HEK293 (cell line): ENCODE results near the gene SLC12A3.

Experiments
- ZFP3 ChIP-seq: fragments of 450-650 bp; formaldehyde crosslinking; IDR thresholded peaks from 2 replicates; pipeline ENCODE4 v1.5.1; 2016; ENCODE audit warnings: low read depth, missing biosample characterization, missing genetic modification characterization
- ZFP37 ChIP-seq: fragments of 450-650 bp; formaldehyde crosslinking; IDR thresholded peaks from 2 replicates; pipeline ENCODE4 v1.5.1; 2016; ENCODE audit warnings: missing biosample characterization, missing genetic modification characterization
- ZNF670 ChIP-seq: fragments of 450-650 bp; formaldehyde crosslinking; IDR thresholded peaks from 2 replicates; pipeline ENCODE4 v1.5.1; 2016; ENCODE audit warnings: missing biosample characterization, missing genetic modification characterization, low read depth
- TF ChIP-seq, protein P1 (sequence below): fragments of 450-650 bp; formaldehyde crosslinking; IDR thresholded peaks from 2 replicates; pipeline ENCODE4 v1.5.1; 2016; ENCODE audit warnings: missing biosample characterization, missing genetic modification characterization, borderline replicate concordance
- TF ChIP-seq, protein P2 (sequence below): fragments of 450-650 bp; formaldehyde crosslinking; IDR thresholded peaks from 2 replicates; pipeline ENCODE4 v1.5.1; 2016; ENCODE audit warnings: missing biosample characterization, missing genetic modification characterization
- TF ChIP-seq, protein P3 (sequence below): fragments of 450-650 bp; formaldehyde crosslinking; IDR thresholded peaks from 2 replicates; pipeline ENCODE4 v1.5.1; 2016; ENCODE audit warnings: missing biosample characterization, missing genetic modification characterization
- TF ChIP-seq, protein P4 (sequence below): fragments of 450-650 bp; formaldehyde crosslinking; IDR thresholded peaks from 2 replicates; pipeline ENCODE4; 2016; ENCODE audit warnings: missing biosample characterization, missing genetic modification characterization
- TF ChIP-seq, protein P5 (sequence below): fragments of 450-650 bp; formaldehyde crosslinking; IDR thresholded peaks from 2 replicates; pipeline ENCODE4 v1.5.1; 2016; ENCODE audit warnings: missing biosample characterization, missing genetic modification characterization

DNA sequence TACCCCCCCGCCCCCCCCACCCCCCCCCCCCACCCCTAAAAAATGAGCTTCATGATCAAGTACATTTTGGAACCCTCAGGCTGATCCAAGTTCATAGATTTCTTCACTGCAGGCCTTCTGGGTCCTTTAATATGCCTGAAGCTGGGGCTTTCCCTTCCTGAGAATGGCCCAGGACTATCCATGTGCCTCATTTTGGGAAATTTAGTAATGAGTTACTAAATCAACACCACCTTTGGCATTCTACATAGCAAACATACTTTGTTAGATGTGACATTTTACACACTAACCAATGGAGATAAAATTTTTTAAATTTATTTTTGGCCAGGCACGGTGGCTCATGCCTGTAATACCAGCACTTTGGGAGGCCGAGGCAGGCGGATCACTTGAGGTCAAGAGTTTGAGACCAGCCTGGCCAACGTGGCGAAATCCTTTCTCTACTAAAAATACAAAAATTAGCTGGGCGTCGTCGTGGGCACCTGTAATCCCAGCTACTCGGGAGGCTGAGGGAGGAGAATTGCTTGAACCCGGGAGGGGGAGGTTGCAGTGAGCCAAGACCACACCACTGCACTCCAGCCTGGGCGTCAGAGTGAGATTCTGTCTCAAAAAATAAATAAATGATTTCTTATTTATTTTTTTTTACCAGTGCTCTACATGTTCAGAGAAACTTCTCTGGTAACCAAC is 81.0 kb downstream of the SLC12A3 start:
- TF ChIP-seq, protein P1, sequence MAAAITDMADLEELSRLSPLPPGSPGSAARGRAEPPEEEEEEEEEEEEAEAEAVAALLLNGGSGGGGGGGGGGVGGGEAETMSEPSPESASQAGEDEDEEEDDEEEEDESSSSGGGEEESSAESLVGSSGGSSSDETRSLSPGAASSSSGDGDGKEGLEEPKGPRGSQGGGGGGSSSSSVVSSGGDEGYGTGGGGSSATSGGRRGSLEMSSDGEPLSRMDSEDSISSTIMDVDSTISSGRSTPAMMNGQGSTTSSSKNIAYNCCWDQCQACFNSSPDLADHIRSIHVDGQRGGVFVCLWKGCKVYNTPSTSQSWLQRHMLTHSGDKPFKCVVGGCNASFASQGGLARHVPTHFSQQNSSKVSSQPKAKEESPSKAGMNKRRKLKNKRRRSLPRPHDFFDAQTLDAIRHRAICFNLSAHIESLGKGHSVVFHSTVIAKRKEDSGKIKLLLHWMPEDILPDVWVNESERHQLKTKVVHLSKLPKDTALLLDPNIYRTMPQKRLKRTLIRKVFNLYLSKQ (tag by site-specific recombination), result no peak
- TF ChIP-seq, protein P2, sequence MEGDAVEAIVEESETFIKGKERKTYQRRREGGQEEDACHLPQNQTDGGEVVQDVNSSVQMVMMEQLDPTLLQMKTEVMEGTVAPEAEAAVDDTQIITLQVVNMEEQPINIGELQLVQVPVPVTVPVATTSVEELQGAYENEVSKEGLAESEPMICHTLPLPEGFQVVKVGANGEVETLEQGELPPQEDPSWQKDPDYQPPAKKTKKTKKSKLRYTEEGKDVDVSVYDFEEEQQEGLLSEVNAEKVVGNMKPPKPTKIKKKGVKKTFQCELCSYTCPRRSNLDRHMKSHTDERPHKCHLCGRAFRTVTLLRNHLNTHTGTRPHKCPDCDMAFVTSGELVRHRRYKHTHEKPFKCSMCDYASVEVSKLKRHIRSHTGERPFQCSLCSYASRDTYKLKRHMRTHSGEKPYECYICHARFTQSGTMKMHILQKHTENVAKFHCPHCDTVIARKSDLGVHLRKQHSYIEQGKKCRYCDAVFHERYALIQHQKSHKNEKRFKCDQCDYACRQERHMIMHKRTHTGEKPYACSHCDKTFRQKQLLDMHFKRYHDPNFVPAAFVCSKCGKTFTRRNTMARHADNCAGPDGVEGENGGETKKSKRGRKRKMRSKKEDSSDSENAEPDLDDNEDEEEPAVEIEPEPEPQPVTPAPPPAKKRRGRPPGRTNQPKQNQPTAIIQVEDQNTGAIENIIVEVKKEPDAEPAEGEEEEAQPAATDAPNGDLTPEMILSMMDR (tag by site-specific recombination), result no peak
- TF ChIP-seq, protein P3, sequence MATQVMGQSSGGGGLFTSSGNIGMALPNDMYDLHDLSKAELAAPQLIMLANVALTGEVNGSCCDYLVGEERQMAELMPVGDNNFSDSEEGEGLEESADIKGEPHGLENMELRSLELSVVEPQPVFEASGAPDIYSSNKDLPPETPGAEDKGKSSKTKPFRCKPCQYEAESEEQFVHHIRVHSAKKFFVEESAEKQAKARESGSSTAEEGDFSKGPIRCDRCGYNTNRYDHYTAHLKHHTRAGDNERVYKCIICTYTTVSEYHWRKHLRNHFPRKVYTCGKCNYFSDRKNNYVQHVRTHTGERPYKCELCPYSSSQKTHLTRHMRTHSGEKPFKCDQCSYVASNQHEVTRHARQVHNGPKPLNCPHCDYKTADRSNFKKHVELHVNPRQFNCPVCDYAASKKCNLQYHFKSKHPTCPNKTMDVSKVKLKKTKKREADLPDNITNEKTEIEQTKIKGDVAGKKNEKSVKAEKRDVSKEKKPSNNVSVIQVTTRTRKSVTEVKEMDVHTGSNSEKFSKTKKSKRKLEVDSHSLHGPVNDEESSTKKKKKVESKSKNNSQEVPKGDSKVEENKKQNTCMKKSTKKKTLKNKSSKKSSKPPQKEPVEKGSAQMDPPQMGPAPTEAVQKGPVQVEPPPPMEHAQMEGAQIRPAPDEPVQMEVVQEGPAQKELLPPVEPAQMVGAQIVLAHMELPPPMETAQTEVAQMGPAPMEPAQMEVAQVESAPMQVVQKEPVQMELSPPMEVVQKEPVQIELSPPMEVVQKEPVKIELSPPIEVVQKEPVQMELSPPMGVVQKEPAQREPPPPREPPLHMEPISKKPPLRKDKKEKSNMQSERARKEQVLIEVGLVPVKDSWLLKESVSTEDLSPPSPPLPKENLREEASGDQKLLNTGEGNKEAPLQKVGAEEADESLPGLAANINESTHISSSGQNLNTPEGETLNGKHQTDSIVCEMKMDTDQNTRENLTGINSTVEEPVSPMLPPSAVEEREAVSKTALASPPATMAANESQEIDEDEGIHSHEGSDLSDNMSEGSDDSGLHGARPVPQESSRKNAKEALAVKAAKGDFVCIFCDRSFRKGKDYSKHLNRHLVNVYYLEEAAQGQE (tag by site-specific recombination), result no peak
- TF ChIP-seq ZNF670 (tag by site-specific recombination), result no peak
- no peak for TF ChIP-seq ZFP3 (tag by site-specific recombination)
- TF ChIP-seq ZFP37 (tag by site-specific recombination), result no peak
- TF ChIP-seq, protein P4, sequence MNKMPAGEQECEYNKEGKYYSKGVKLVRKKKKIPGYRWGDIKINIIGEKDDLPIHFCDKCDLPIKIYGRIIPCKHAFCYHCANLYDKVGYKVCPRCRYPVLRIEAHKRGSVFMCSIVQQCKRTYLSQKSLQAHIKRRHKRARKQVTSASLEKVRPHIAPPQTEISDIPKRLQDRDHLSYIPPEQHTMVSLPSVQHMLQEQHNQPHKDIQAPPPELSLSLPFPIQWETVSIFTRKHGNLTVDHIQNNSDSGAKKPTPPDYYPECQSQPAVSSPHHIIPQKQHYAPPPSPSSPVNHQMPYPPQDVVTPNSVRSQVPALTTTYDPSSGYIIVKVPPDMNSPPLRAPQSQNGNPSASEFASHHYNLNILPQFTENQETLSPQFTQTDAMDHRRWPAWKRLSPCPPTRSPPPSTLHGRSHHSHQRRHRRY (tag by site-specific recombination), result no peak
- TF ChIP-seq, protein P5, sequence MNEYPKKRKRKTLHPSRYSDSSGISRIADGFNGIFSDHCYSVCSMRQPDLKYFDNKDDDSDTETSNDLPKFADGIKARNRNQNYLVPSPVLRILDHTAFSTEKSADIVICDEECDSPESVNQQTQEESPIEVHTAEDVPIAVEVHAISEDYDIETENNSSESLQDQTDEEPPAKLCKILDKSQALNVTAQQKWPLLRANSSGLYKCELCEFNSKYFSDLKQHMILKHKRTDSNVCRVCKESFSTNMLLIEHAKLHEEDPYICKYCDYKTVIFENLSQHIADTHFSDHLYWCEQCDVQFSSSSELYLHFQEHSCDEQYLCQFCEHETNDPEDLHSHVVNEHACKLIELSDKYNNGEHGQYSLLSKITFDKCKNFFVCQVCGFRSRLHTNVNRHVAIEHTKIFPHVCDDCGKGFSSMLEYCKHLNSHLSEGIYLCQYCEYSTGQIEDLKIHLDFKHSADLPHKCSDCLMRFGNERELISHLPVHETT (tag by site-specific recombination), result no peak
